ENCODE measurements around the gene ZFP36L1. TPM values are rescaled to one million over a fixed set of nuclear protein-coding genes. Genes with fewer than 3 reads are reported as not detected.

Gene ZFP36L1
- total RNA-seq, 1 experiment from 2014 or later, result 94.8 TPM

- Mint-ChIP-seq H3K27ac (ENCODE audit: unreplicated experiment) (no peak overlapping the region), H3K27me3 (ENCODE audit: insufficient read depth, unreplicated experiment) (no peaks in the 10 kb centered on the region), H3K36me3 (ENCODE audit: insufficient read depth, unreplicated experiment) (peaks cover 5% of the 10 kb centered on the region), H3K4me3 (ENCODE audit: unreplicated experiment) (no peak overlapping the region), H3K9me3 (ENCODE audit: unreplicated experiment) (no peaks in the 10 kb centered on the region), H3K4me1 (ENCODE audit: low read depth, unreplicated experiment) (peaks cover 21% of the 10 kb centered on the region)
- ChIA-PET POLR2A (no interaction called here), CTCF (no interaction called here)
- Histone ChIP-seq H3K4me1 (peaks cover 22% of the 10 kb centered on the region), H3K27me3 (replicated peaks; ENCODE audit: control insufficient read depth, insufficient read depth, low read length) (no peaks in the 10 kb centered on the region), H3K4me3 (ENCODE audit: low read depth, low read length) (no peak overlapping the region), H3K9me3 (no peaks in the 10 kb centered on the region), H3K36me3 (ENCODE audit: control insufficient read depth, insufficient read depth, low read length) (no peaks in the 10 kb centered on the region; the same call in 1 of the 2 replicates)
- BruUV-seq (replicated peaks), result no TSS peak
- DNase-seq, result no peak
- intact Hi-C loops (cut with micrococcal nuclease; ENCODE audit: unreplicated experiment), result loop anchor here (10.0 kb wide), 1 partner anchor 436 kb away; no protein-coding TSS in a partner anchor
- no peak for TF ChIP-seq CTCF (IDR thresholded peaks at IDR 0.05; ENCODE audit: insufficient read depth in 1 of 2, low read depth in 1 of 2, low read length in 1 of 2, severe bottlenecking in 1 of 2, unreplicated experiment in 1 of 2)
These were observed 17.6 kb upstream of the ZFP36L1 start for GRCh38 chr14:68810173-68811153.

DNA sequence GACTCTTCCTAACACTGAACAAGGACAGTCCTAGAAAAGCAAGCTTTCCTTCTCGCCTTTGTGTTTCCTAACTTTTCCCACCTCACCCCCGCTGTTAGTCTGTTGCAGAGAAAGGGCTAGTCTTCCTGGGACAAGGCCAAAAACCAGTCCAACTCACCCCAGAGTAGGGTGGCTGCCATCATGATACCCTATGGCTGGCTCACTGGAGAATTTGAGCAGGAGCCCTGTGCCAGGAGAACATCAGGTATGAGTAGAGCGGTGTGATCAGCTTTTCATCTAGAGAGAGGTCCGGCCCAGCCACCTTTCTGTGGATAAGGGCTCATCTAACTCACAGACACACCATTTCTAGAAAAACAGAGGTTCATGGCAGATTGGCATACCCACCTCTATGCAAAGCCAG, 16.7 kb upstream of the ZFP36L1 start:
- DNase-seq, result no peak
- Mint-ChIP-seq H3K4me3 (ENCODE audit: unreplicated experiment) (no peak overlapping the region), H3K27ac (ENCODE audit: unreplicated experiment) (no peak overlapping the region), H3K36me3 (ENCODE audit: insufficient read depth, unreplicated experiment) (peaks cover 5% of the 10 kb centered on the region), H3K4me1 (ENCODE audit: low read depth, unreplicated experiment) (peaks cover 11% of the 10 kb centered on the region), H3K9me3 (ENCODE audit: unreplicated experiment) (no peaks in the 10 kb centered on the region), H3K27me3 (ENCODE audit: insufficient read depth, unreplicated experiment) (no peaks in the 10 kb centered on the region)
- intact Hi-C loops (cut with micrococcal nuclease; ENCODE audit: unreplicated experiment), result no loop called here
- no peaks in the 10 kb centered on the region for H3K9me3 ChIP-seq
- no peak for TF ChIP-seq CTCF (IDR thresholded peaks at IDR 0.05; ENCODE audit: insufficient read depth in 1 of 2, low read depth in 1 of 2, low read length in 1 of 2, severe bottlenecking in 1 of 2, unreplicated experiment in 1 of 2)
- no peaks in the 10 kb centered on the region; the same call in 1 of the 2 replicates for H3K36me3 ChIP-seq (ENCODE audit: control insufficient read depth, insufficient read depth, low read length)
- no TSS peak for BruUV-seq (replicated peaks)
- no peaks in the 10 kb centered on the region for H3K27me3 ChIP-seq (replicated peaks; ENCODE audit: control insufficient read depth, insufficient read depth, low read length)
- POLR2A ChIA-PET, result no interaction called here
- no peak overlapping the region for H3K4me3 ChIP-seq (ENCODE audit: low read depth, low read length)
- H3K4me1 ChIP-seq, result peaks cover 12% of the 10 kb centered on the region
- CTCF ChIA-PET, result no interaction called here

DNA sequence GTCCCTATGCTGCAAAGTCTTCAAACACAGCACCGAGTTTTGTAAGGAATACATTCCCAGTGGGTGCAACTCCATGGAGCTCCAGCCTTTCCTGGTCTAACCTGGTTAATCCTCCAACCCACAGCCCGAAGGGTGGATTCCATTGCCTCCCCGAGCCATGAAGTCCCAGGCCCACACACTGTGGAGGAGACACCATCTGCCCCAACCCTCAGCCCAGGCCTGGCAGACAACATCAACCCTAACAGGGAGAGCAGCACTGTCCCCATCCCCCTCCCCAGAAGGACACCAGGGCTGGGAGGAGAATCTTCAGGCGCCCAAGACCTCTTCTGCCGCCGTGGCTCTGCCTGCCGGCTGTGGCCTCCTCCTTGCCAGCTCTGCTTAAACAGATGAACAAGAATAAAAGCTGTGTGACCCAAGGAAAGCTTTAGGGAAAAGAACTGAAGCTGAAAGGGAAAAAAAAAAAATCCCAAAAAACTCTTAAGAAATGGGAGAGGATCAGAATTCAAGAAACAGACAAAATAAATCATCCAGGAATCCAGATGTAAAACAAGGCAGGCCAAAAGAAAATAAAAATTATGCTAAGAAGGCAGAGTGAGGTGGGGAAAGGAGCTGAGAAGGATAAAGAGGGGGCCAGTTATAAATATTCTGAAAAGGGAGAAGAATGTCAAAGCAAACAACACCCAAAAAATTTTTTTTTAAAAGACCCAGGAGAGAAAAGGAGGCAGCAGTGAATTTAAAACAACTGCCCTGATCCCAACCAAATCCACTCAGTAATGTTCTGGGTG, 16.0 kb upstream of the ZFP36L1 start:
- CTCF ChIA-PET, result interaction anchor here (0.6 kb wide), 1 partner anchor 19 kb away, joined by 4 read pairs; no protein-coding TSS in a partner anchor
- intact Hi-C loops (cut with micrococcal nuclease; ENCODE audit: unreplicated experiment), result no loop called here
- POLR2A ChIA-PET, result interaction anchor here (0.7 kb wide), 1 partner anchor 443 kb away, joined by 5 read pairs; no protein-coding TSS in a partner anchor

More for the DNA sequence above, 16.0 kb upstream of the ZFP36L1 start:
- DNase-seq, result no peak
- Mint-ChIP-seq H3K27ac (ENCODE audit: unreplicated experiment) (no peak overlapping the region), H3K9me3 (ENCODE audit: unreplicated experiment) (no peaks in the 10 kb centered on the region), H3K4me1 (ENCODE audit: low read depth, unreplicated experiment) (peaks cover 7% of the 10 kb centered on the region), H3K4me3 (ENCODE audit: unreplicated experiment) (no peak overlapping the region), H3K27me3 (ENCODE audit: insufficient read depth, unreplicated experiment) (no peaks in the 10 kb centered on the region), H3K36me3 (ENCODE audit: insufficient read depth, unreplicated experiment) (peaks cover 5% of the 10 kb centered on the region)
- no peaks in the 10 kb centered on the region; the same call in 1 of the 2 replicates for H3K36me3 ChIP-seq (ENCODE audit: control insufficient read depth, insufficient read depth, low read length)
- peaks cover 6% of the 10 kb centered on the region for H3K4me1 ChIP-seq
- no peak overlapping the region for H3K4me3 ChIP-seq (ENCODE audit: low read depth, low read length)
- no peaks in the 10 kb centered on the region for H3K9me3 ChIP-seq
- no TSS peak for BruUV-seq (replicated peaks)
- TF ChIP-seq CTCF (IDR thresholded peaks at IDR 0.05; ENCODE audit: insufficient read depth in 1 of 2, low read depth in 1 of 2, low read length in 1 of 2, severe bottlenecking in 1 of 2, unreplicated experiment in 1 of 2), result no peak
- H3K27me3 ChIP-seq (replicated peaks; ENCODE audit: control insufficient read depth, insufficient read depth, low read length), result no peaks in the 10 kb centered on the region

All from Caco-2 (cell line).